ENCODE data around the gene PGGHG. TPM values are rescaled to one million over a fixed set of nuclear protein-coding genes. Genes with fewer than 3 reads are reported as not detected.

PGGHG gene
- total and polyA plus RNA-seq, 3 experiments from 2014 or later, result 9.8 to 81.2 (median 81.0) TPM

- Mint-ChIP-seq H3K36me3 (peaks cover 0 to 48% (median 0%) of the 10 kb centered on the region in 3 donors), H3K27ac (peak overlapping the region in 1 of 8 donors; percentile 57), H3K27me3 (peaks cover 0 to 6% of the 10 kb centered on the region in 2 donors), H3K4me3 (no peak overlapping the region), H3K4me1 (peaks cover 19 to 44% (median 25%) of the 10 kb centered on the region in 3 donors), H3K9me3 (no peaks in the 10 kb centered on the region)
- Histone ChIP-seq H3K36me3 (ENCODE audit: insufficient read depth, low read length) (no peaks in the 10 kb centered on the region), H3K27ac (ENCODE audit: low read depth, low read length) (no peak overlapping the region), H3K4me3 (ENCODE audit: low read length) (no peak overlapping the region), H3K9me3 (ENCODE audit: low read length) (no peaks in the 10 kb centered on the region), H3K27me3 (ENCODE audit: insufficient read depth, low read length, poor library complexity, severe bottlenecking) (no peaks in the 10 kb centered on the region), H3K4me1 (ENCODE audit: insufficient read depth, low read length) (peaks cover 21% of the 10 kb centered on the region)
- ChIA-PET CTCF (interaction anchor here (2.7 kb wide), 1 partner anchor 42 kb away, joined by 8 read pairs; no protein-coding TSS in a partner anchor), POLR2A (interaction anchor here (1.0 kb wide), 1 partner anchor 124 kb away, joined by 3 read pairs; no protein-coding TSS in a partner anchor)
- DNase-seq, result peak in 1 of 5 donors; percentile 44
These were observed 3.5 kb downstream of the PGGHG start for GRCh38 chr11:292211-293121.

- Histone ChIP-seq H3K9me3 (ENCODE audit: low read length) (no peaks in the 10 kb centered on the region), H3K27me3 (ENCODE audit: insufficient read depth, low read length, poor library complexity, severe bottlenecking) (no peaks in the 10 kb centered on the region), H3K27ac (ENCODE audit: low read depth, low read length) (no peak overlapping the region), H3K36me3 (ENCODE audit: insufficient read depth, low read length) (no peaks in the 10 kb centered on the region), H3K4me3 (ENCODE audit: low read length) (no peak overlapping the region), H3K4me1 (ENCODE audit: insufficient read depth, low read length) (peaks cover 30% of the 10 kb centered on the region)
- H3K4me3 Mint-ChIP-seq, result no peak overlapping the region
- peak overlapping the region in 1 of 8 donors; percentile 50 for H3K27ac Mint-ChIP-seq
- ChIA-PET POLR2A (interaction anchor here (1.0 to 1.1 kb wide), 3 partner anchors 24 to 123 kb away, joined by 3 to 4 read pairs (median 3); no protein-coding TSS in a partner anchor), CTCF (interaction anchor here (1.4 to 2.7 kb wide), 2 partner anchors 13 to 43 kb away, joined by 3 to 8 read pairs; no protein-coding TSS in a partner anchor)
- H3K36me3 Mint-ChIP-seq, result peaks cover 0 to 42% (median 0%) of the 10 kb centered on the region in 3 donors
- H3K27me3 Mint-ChIP-seq, result peaks cover 0 to 1% of the 10 kb centered on the region in 2 donors
- H3K4me1 Mint-ChIP-seq, result peaks cover 28 to 46% (median 28%) of the 10 kb centered on the region in 3 donors
- peak in 1 of 5 donors; percentile 46 for DNase-seq
- H3K9me3 Mint-ChIP-seq, result no peaks in the 10 kb centered on the region
These were observed 4.4 kb downstream of the PGGHG start for GRCh38 chr11:293271-293851.

DNA sequence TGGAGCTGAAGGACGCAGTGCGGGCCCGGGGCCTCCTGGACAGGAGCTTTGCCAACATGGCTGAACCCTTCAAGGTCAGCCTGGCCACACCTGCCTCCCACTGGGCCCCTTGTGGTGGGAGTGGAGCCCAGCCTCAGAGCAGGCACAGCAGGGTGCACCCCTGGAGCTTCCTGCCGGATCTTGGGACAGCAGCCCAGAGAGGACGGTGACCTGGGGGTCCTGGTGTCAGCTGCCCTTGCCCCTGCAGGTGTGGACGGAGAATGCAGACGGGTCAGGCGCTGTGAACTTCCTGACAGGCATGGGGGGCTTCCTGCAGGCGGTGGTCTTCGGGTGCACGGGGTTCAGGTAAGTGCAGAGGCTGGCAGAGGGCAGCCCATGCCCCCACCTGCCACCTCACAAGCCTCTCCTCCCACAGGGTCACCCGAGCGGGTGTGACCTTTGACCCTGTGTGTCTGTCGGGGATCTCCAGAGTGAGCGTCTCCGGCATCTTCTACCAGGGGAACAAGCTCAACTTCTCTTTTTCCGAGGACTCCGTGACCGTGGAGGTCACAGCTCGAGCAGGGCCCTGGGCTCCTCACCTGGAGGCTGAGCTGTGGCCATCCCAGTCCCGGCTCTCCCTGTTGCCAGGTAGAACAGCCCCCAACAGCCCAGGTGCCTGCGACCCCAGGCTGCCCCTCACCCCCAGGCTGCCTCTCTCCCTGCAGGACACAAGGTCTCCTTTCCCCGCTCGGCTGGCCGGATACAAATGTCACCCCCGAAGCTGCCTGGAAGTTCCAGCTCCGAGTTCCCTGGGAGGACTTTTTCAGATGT lies 5.1 kb downstream of the PGGHG start:
- H3K9me3 ChIP-seq (ENCODE audit: low read length), result no peaks in the 10 kb centered on the region
- H3K4me1 Mint-ChIP-seq, result peaks cover 30 to 50% (median 31%) of the 10 kb centered on the region in 3 donors
- no peaks in the 10 kb centered on the region for H3K27me3 ChIP-seq (ENCODE audit: insufficient read depth, low read length, poor library complexity, severe bottlenecking)
- H3K4me3 Mint-ChIP-seq, result peak overlapping the region in 1 of 7 donors; percentile 23
- no peaks in the 10 kb centered on the region for H3K27me3 Mint-ChIP-seq
- H3K27ac Mint-ChIP-seq, result peak overlapping the region in 2 of 8 donors; percentile 50 to 60
- H3K36me3 ChIP-seq (ENCODE audit: insufficient read depth, low read length), result no peaks in the 10 kb centered on the region
- POLR2A ChIA-PET, result interaction anchor here (1.0 to 1.7 kb wide), 5 partner anchors 9 to 122 kb away, joined by 3 to 4 read pairs (median 3); partner anchors contain the start of genes BET1L and RIC8A
- peak in 1 of 5 donors; percentile 43 for DNase-seq
- no peaks in the 10 kb centered on the region for H3K9me3 Mint-ChIP-seq
- peaks cover 0 to 42% (median 0%) of the 10 kb centered on the region in 3 donors for H3K36me3 Mint-ChIP-seq
- peaks cover 34% of the 10 kb centered on the region for H3K4me1 ChIP-seq (ENCODE audit: insufficient read depth, low read length)
- no peak overlapping the region for H3K27ac ChIP-seq (ENCODE audit: low read depth, low read length)
- H3K4me3 ChIP-seq (ENCODE audit: low read length), result no peak overlapping the region
- CTCF ChIA-PET, result interaction anchor here (1.4 to 2.7 kb wide), 3 partner anchors 12 to 44 kb away, joined by 3 to 8 read pairs (median 5); no protein-coding TSS in a partner anchor

DNA sequence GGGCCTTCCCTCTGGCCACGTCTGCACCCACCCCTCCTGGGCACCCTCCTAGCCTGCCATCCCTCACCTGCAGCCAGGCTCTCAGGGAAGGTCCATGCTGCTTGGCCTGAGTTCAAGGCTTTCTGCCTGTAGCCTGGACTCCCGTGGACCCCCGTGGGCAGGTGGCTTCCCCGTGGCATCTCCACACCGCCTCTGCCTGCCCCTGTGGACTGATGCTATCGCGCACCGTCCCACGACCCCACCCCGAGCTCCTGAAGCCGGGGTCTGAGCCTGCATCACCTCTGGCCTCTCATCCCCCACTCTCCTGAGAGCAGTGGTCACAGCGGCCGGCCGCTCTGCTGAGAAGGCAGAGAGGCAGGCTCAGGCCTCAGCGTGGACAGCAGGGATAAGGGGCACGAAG lies 5.9 kb downstream of the PGGHG start:
- Mint-ChIP-seq H3K27me3 (no peaks in the 10 kb centered on the region), H3K27ac (no peak overlapping the region), H3K9me3 (no peaks in the 10 kb centered on the region), H3K36me3 (peaks cover 0 to 42% (median 0%) of the 10 kb centered on the region in 3 donors), H3K4me1 (peaks cover 27 to 45% (median 29%) of the 10 kb centered on the region in 3 donors), H3K4me3 (no peak overlapping the region)
- Histone ChIP-seq H3K4me1 (ENCODE audit: insufficient read depth, low read length) (peaks cover 29% of the 10 kb centered on the region), H3K36me3 (ENCODE audit: insufficient read depth, low read length) (no peaks in the 10 kb centered on the region), H3K27me3 (ENCODE audit: insufficient read depth, low read length, poor library complexity, severe bottlenecking) (no peaks in the 10 kb centered on the region), H3K9me3 (ENCODE audit: low read length) (no peaks in the 10 kb centered on the region), H3K4me3 (ENCODE audit: low read length) (no peak overlapping the region), H3K27ac (ENCODE audit: low read depth, low read length) (no peak overlapping the region)
- ChIA-PET CTCF (interaction anchor here (1.1 to 2.7 kb wide), 5 partner anchors 10 to 44 kb away, joined by 3 to 8 read pairs (median 4); no protein-coding TSS in a partner anchor), POLR2A (interaction anchor here (1.2 to 1.7 kb wide), 2 partner anchors 10 to 87 kb away, joined by 3 to 4 read pairs; partner anchors contain the start of genes BET1L and RIC8A)
- DNase-seq, result peak in 1 of 5 donors; percentile 27

GRCh38 chr11:295351-296170 lies 6.6 kb downstream of the PGGHG start:
- ChIA-PET POLR2A (interaction anchor here (0.8 to 1.7 kb wide), 3 partner anchors 11 to 28 kb away, joined by 4 read pairs; partner anchors contain the start of gene NLRP6), CTCF (interaction anchor here (1.1 to 2.7 kb wide), 4 partner anchors 9 to 45 kb away, joined by 3 to 8 read pairs (median 4); no protein-coding TSS in a partner anchor)
- Mint-ChIP-seq H3K36me3 (peaks cover 0 to 40% (median 0%) of the 10 kb centered on the region in 3 donors), H3K27me3 (peaks cover 0 to 4% of the 10 kb centered on the region in 2 donors), H3K9me3 (no peaks in the 10 kb centered on the region), H3K4me1 (peaks cover 23 to 39% (median 25%) of the 10 kb centered on the region in 3 donors), H3K4me3 (no peak overlapping the region), H3K27ac (peak overlapping the region in 3 of 8 donors; percentile 17 to 68 (median 47))
- no peak overlapping the region for H3K4me3 ChIP-seq (ENCODE audit: low read length)
- no peaks in the 10 kb centered on the region for H3K27me3 ChIP-seq (ENCODE audit: insufficient read depth, low read length, poor library complexity, severe bottlenecking)
- no peaks in the 10 kb centered on the region for H3K9me3 ChIP-seq (ENCODE audit: low read length)
- peak in 1 of 5 donors; percentile 44 for DNase-seq
- H3K4me1 ChIP-seq (ENCODE audit: insufficient read depth, low read length), result peaks cover 22% of the 10 kb centered on the region
- no peak overlapping the region for H3K27ac ChIP-seq (ENCODE audit: low read depth, low read length)
- H3K36me3 ChIP-seq (ENCODE audit: insufficient read depth, low read length), result no peaks in the 10 kb centered on the region

- Histone ChIP-seq H3K27ac (ENCODE audit: low read depth, low read length) (no peak overlapping the region), H3K27me3 (ENCODE audit: insufficient read depth, low read length, poor library complexity, severe bottlenecking) (no peaks in the 10 kb centered on the region), H3K4me1 (ENCODE audit: insufficient read depth, low read length) (peaks cover 20% of the 10 kb centered on the region), H3K9me3 (ENCODE audit: low read length) (no peaks in the 10 kb centered on the region), H3K36me3 (ENCODE audit: insufficient read depth, low read length) (no peaks in the 10 kb centered on the region), H3K4me3 (ENCODE audit: low read length) (no peak overlapping the region)
- ChIA-PET POLR2A (interaction anchor here (0.8 to 1.7 kb wide), 3 partner anchors 11 to 29 kb away, joined by 4 read pairs; partner anchors contain the start of gene NLRP6), CTCF (interaction anchor here (1.1 to 1.4 kb wide), 2 partner anchors 8 to 16 kb away, joined by 3 to 4 read pairs; no protein-coding TSS in a partner anchor)
- Mint-ChIP-seq H3K4me1 (peaks cover 16 to 31% (median 19%) of the 10 kb centered on the region in 3 donors), H3K4me3 (peak overlapping the region in 1 of 7 donors; percentile 61), H3K9me3 (no peaks in the 10 kb centered on the region), H3K36me3 (peaks cover 0 to 34% (median 0%) of the 10 kb centered on the region in 3 donors), H3K27ac (peak overlapping the region in 2 of 8 donors; percentile 74 to 79), H3K27me3 (peaks cover 0 to 5% of the 10 kb centered on the region in 2 donors)
- DNase-seq, result peak in 1 of 5 donors; percentile 45
These were observed 7.5 kb downstream of the PGGHG start for GRCh38 chr11:296171-297050.
